ENCODE results near the gene GALNS. TPM values are rescaled to one million over a fixed set of nuclear protein-coding genes. Genes with fewer than 3 reads are reported as not detected.

Gene GALNS
- total and polyA plus RNA-seq, 9 donors = 14.0 to 40.4 (median 21.6) TPM

- Histone ChIP-seq H3K36me3 (no peaks in the 10 kb centered on the region), H3K4me1 (ENCODE audit: insufficient read depth) (no peaks in the 10 kb centered on the region), H3K27me3 (no peaks in the 10 kb centered on the region), H3K27ac (no peak overlapping the region), H3K4me3 (no peak overlapping the region), H3K9me3 (no peaks in the 10 kb centered on the region)
- intact Hi-C loops (cut with DNase I) = no loop called here
- DNase-seq = no peak
- TF ChIP-seq POLR2A (IDR thresholded peaks at IDR 0.05) (no peak), CTCF (IDR thresholded peaks at IDR 0.05) (no peak), EP300 (IDR thresholded peaks at IDR 0.05) (no peak)
- WGBS, 3 donors = 89 to 91% (median 91%) methylated on average over 21 of the region's 21 CpGs
These were observed 8.2 kb downstream of the GALNS start for GRCh38 chr16:88848557-88848956.

- Histone ChIP-seq H3K4me1 (ENCODE audit: insufficient read depth) (no peaks in the 10 kb centered on the region), H3K27me3 (no peaks in the 10 kb centered on the region), H3K9me3 (no peaks in the 10 kb centered on the region), H3K4me3 (no peak overlapping the region), H3K36me3 (no peaks in the 10 kb centered on the region), H3K27ac (no peak overlapping the region)
- WGBS, 3 donors = 93 to 97% (median 94%) methylated on average over 18 of the region's 18 CpGs
- no peak for TF ChIP-seq EP300 (IDR thresholded peaks at IDR 0.05)
- no peak for TF ChIP-seq CTCF (IDR thresholded peaks at IDR 0.05)
- TF ChIP-seq POLR2A (IDR thresholded peaks at IDR 0.05) = no peak
- DNase-seq = no peak
- intact Hi-C loops (cut with DNase I) = no loop called here
These were observed 9.1 kb downstream of the GALNS start for GRCh38 chr16:88847654-88848053.

GRCh38 chr16:88846088-88846487 lies 10.7 kb downstream of the GALNS start:
- 92 to 95% (median 93%) methylated on average over 9 of the region's 9 CpGs for WGBS, 3 donors
- no peaks in the 10 kb centered on the region for H3K36me3 ChIP-seq
- H3K27me3 ChIP-seq = no peaks in the 10 kb centered on the region
- no peak overlapping the region for H3K27ac ChIP-seq
- no peaks in the 10 kb centered on the region for H3K9me3 ChIP-seq
- no peaks in the 10 kb centered on the region for H3K4me1 ChIP-seq (ENCODE audit: insufficient read depth)
- TF ChIP-seq CTCF (IDR thresholded peaks at IDR 0.05) (no peak), POLR2A (IDR thresholded peaks at IDR 0.05) (no peak)
- H3K4me3 ChIP-seq = no peak overlapping the region
- no peak for DNase-seq
- intact Hi-C loops (cut with DNase I) = no loop called here

GRCh38 chr16:88844419-88845036 lies 12.2 kb downstream of the GALNS start:
- Histone ChIP-seq H3K27ac (no peak overlapping the region), H3K27me3 (no peaks in the 10 kb centered on the region), H3K9me3 (no peaks in the 10 kb centered on the region), H3K36me3 (no peaks in the 10 kb centered on the region), H3K4me1 (ENCODE audit: insufficient read depth) (no peaks in the 10 kb centered on the region), H3K4me3 (no peak overlapping the region)
- WGBS, 3 donors = 63 to 72% (median 65%) methylated on average over 11 of the region's 11 CpGs
- TF ChIP-seq EP300 (IDR thresholded peaks at IDR 0.05) = no peak
- TF ChIP-seq POLR2A (IDR thresholded peaks at IDR 0.05) = no peak
- no peak for TF ChIP-seq CTCF (IDR thresholded peaks at IDR 0.05)
- intact Hi-C loops (cut with DNase I) = no loop called here
- DNase-seq = no peak
